ENCODE measurements around the gene GRM4. TPM values are rescaled to one million over a fixed set of nuclear protein-coding genes. Genes with fewer than 3 reads are reported as not detected.

The GRM4 gene
- total RNA-seq, 2 donors from 2014 or later = 4.4 TPM; not detected in 1

GRCh38 chr6:34021554-34022190, 124.2 kb downstream of the GRM4 start:
- H3K4me3 ChIP-seq = no peak overlapping the region
- TF ChIP-seq POLR2AphosphoS5 (IDR thresholded peaks at IDR 0.05) (no peak), POLR2A (IDR thresholded peaks at IDR 0.05) (no peak), CTCF (IDR thresholded peaks at IDR 0.05) (peak in 2 of 4 experiments; percentile 16 to 32)
- 48% methylated on average over 19 of the region's 19 CpGs for WGBS
- no peaks in the 10 kb centered on the region for H3K36me3 ChIP-seq
- H3K4me1 ChIP-seq (replicated peaks) = no peaks in the 10 kb centered on the region
- peak; percentile 63 for DNase-seq (ENCODE audit: low spot score)
- H3K27me3 ChIP-seq (replicated peaks; ENCODE audit: insufficient read depth) = no peaks in the 10 kb centered on the region
- no peaks in the 10 kb centered on the region for H3K9me3 ChIP-seq
- H3K27ac ChIP-seq = peak overlapping the region in 1 of 2 donors; percentile 7
- intact Hi-C loops (cut with DNase I) = no loop called here

- H3K9me3 ChIP-seq = no peaks in the 10 kb centered on the region
- 81% methylated on average over 17 of the region's 17 CpGs for WGBS
- H3K36me3 ChIP-seq = no peaks in the 10 kb centered on the region
- H3K27me3 ChIP-seq (replicated peaks; ENCODE audit: insufficient read depth) = no peaks in the 10 kb centered on the region
- peak overlapping the region in 1 of 2 donors; percentile 7 for H3K27ac ChIP-seq
- no peak overlapping the region for H3K4me3 ChIP-seq
- intact Hi-C loops (cut with DNase I) = no loop called here
- H3K4me1 ChIP-seq (replicated peaks) = no peaks in the 10 kb centered on the region
- no peak for TF ChIP-seq POLR2AphosphoS5 (IDR thresholded peaks at IDR 0.05)
- TF ChIP-seq POLR2A (IDR thresholded peaks at IDR 0.05) = no peak
- no peak for TF ChIP-seq CTCF (IDR thresholded peaks at IDR 0.05)
- DNase-seq (ENCODE audit: low spot score) = no peak
These were observed 124.9 kb downstream of the GRM4 start for GRCh38 chr6:34020807-34021553.

GRCh38 chr6:34020278-34020677, 125.6 kb downstream of the GRM4 start:
- Histone ChIP-seq H3K9me3 (no peaks in the 10 kb centered on the region), H3K27ac (no peak overlapping the region), H3K36me3 (no peaks in the 10 kb centered on the region), H3K4me3 (no peak overlapping the region), H3K4me1 (replicated peaks) (no peaks in the 10 kb centered on the region), H3K27me3 (replicated peaks; ENCODE audit: insufficient read depth) (no peaks in the 10 kb centered on the region)
- WGBS = 100% methylated on average over 5 of the region's 5 CpGs
- intact Hi-C loops (cut with DNase I) = no loop called here
- TF ChIP-seq POLR2AphosphoS5 (IDR thresholded peaks at IDR 0.05) (no peak), POLR2A (IDR thresholded peaks at IDR 0.05) (no peak), CTCF (IDR thresholded peaks at IDR 0.05) (no peak)
- no peak for DNase-seq (ENCODE audit: low spot score)

- Histone ChIP-seq H3K4me1 (replicated peaks) (no peaks in the 10 kb centered on the region), H3K4me3 (no peak overlapping the region), H3K27me3 (replicated peaks; ENCODE audit: insufficient read depth) (no peaks in the 10 kb centered on the region), H3K9me3 (no peaks in the 10 kb centered on the region), H3K36me3 (no peaks in the 10 kb centered on the region), H3K27ac (no peak overlapping the region)
- no peak for TF ChIP-seq CTCF (IDR thresholded peaks at IDR 0.05)
- TF ChIP-seq POLR2A (IDR thresholded peaks at IDR 0.05) = no peak
- TF ChIP-seq POLR2AphosphoS5 (IDR thresholded peaks at IDR 0.05) = no peak
- DNase-seq (ENCODE audit: low spot score) = no peak
- intact Hi-C loops (cut with DNase I) = no loop called here
- WGBS = 77% methylated on average over 7 of the region's 7 CpGs
These were observed 126.8 kb downstream of the GRM4 start for GRCh38 chr6:34018961-34019606.
